GM18517 (cell line): ENCODE measurements around the gene PHACTR1.

Source experiments
- ATAC-seq: cut with Tn5 transposase; IDR thresholded peaks from one replicate; pipeline ENCODE4 v1.9.1; 2021; ENCODE audit warnings: mild to moderate bottlenecking, moderate library complexity; ENCODE audit not compliant: unreplicated experiment

PHACTR1 gene

GRCh38 chr6:12974551-12974950, 258.0 kb downstream of the PHACTR1 start:
- no peak for ATAC-seq

- no peak for ATAC-seq
These were observed 259.8 kb downstream of the PHACTR1 start for GRCh38 chr6:12976366-12976765.

GRCh38 chr6:12977206-12977605, 260.6 kb downstream of the PHACTR1 start:
- ATAC-seq = no peak

GRCh38 chr6:12977806-12978205, 261.2 kb downstream of the PHACTR1 start:
- no peak for ATAC-seq

- no peak for ATAC-seq
These were observed 264.2 kb downstream of the PHACTR1 start for GRCh38 chr6:12980741-12981140.

GRCh38 chr6:12984776-12985175, 268.2 kb downstream of the PHACTR1 start:
- no peak for ATAC-seq

- ATAC-seq = no peak
These were observed 271.2 kb downstream of the PHACTR1 start for GRCh38 chr6:12987783-12988182.

GRCh38 chr6:12990162-12990561, 273.6 kb downstream of the PHACTR1 start:
- no peak for ATAC-seq

GRCh38 chr6:12991435-12991834, 274.9 kb downstream of the PHACTR1 start:
- ATAC-seq = no peak

- no peak for ATAC-seq
These were observed 276.2 kb downstream of the PHACTR1 start for GRCh38 chr6:12992770-12993169.

GRCh38 chr6:12993283-12993898, 276.8 kb downstream of the PHACTR1 start:
- no peak for ATAC-seq

GRCh38 chr6:12995419-12995818, 278.9 kb downstream of the PHACTR1 start:
- no peak for ATAC-seq

- ATAC-seq = no peak
These were observed 284.0 kb downstream of the PHACTR1 start for GRCh38 chr6:13000537-13000936.

- ATAC-seq = no peak
These were observed 285.4 kb downstream of the PHACTR1 start for GRCh38 chr6:13001927-13002326.

GRCh38 chr6:13004601-13005000, 288.0 kb downstream of the PHACTR1 start:
- no peak for ATAC-seq

- no peak for ATAC-seq
These were observed 289.4 kb downstream of the PHACTR1 start for GRCh38 chr6:13005994-13006393.

- no peak for ATAC-seq
These were observed 290.2 kb downstream of the PHACTR1 start for GRCh38 chr6:13006578-13007300.

GRCh38 chr6:13007744-13008143, 291.2 kb downstream of the PHACTR1 start:
- no peak for ATAC-seq

- no peak for ATAC-seq
These were observed 292.5 kb downstream of the PHACTR1 start for GRCh38 chr6:13009031-13009430.

- ATAC-seq = no peak
These were observed 292.9 kb downstream of the PHACTR1 start for GRCh38 chr6:13009461-13009860.

- ATAC-seq = no peak
These were observed 295.1 kb downstream of the PHACTR1 start for GRCh38 chr6:13011612-13012146.

- ATAC-seq = no peak
These were observed 295.7 kb downstream of the PHACTR1 start for GRCh38 chr6:13012296-13012695.
